Left lobe of liver (tissue), 2 donors: ENCODE data around the gene SLC25A29. TPM values are rescaled to one million over a fixed set of nuclear protein-coding genes. Genes with fewer than 3 reads are reported as not detected.
"Not testable (repeated sequence)": the region's sequence is repeated elsewhere in the genome, so short reads cannot be mapped to it uniquely, and the experiment has no call there.

Source experiments
- ATAC-seq: fragments of 200-7000 bp; cut with Tn5 transposase; one replicate; pipeline ENCODE4 v1.9.1; 2020; ENCODE audit warnings: mild to moderate bottlenecking, moderate library complexity
- DNase-seq: peaks from one replicate; pipeline ENCODE4 v3.0.0-alpha.2; 2020; ENCODE audit warnings: low spot score
- total RNA-seq: library from RNA; stranded (reverse); gene quantifications from one replicate; pipeline ENCODE4 v1.2.1, GENCODE V29; 2021
- donor health status: DM: no; HTN: no; CAD: no; lungs with moderate emphysema.
- donor health status: DM: no; HTN: yes; CAD: no.

The SLC25A29 gene
- total RNA-seq, 1 donor from 2014 or later = 34.1 TPM

GRCh38 chr14:100295376-100296105, 10.7 kb downstream of the SLC25A29 start:
- no peak for ATAC-seq

GRCh38 chr14:100294963-100295330, 11.3 kb downstream of the SLC25A29 start:
- ATAC-seq (no peak), DNase-seq (no peak)

More at GRCh38 chr14:100295376-100296105, 10.7 kb downstream of the SLC25A29 start:
- no peak for DNase-seq

- no peak for ATAC-seq
- no peak for DNase-seq
These were observed 11.9 kb downstream of the SLC25A29 start for GRCh38 chr14:100294213-100294962.

- ATAC-seq = no peak
- DNase-seq = no peak
These were observed 12.6 kb downstream of the SLC25A29 start for GRCh38 chr14:100293497-100294212.

- ATAC-seq (no peak), DNase-seq (no peak)
These were observed 13.3 kb downstream of the SLC25A29 start for GRCh38 chr14:100292776-100293461.

GRCh38 chr14:100292301-100292775, 13.9 kb downstream of the SLC25A29 start:
- DNase-seq (no peak), ATAC-seq (no peak)

- DNase-seq (no peak), ATAC-seq (no peak)
These were observed 14.8 kb downstream of the SLC25A29 start for GRCh38 chr14:100291305-100292075.

GRCh38 chr14:100290607-100291304, 15.5 kb downstream of the SLC25A29 start:
- no peak for ATAC-seq
- DNase-seq = no peak

- DNase-seq = no peak
- ATAC-seq = no peak
These were observed 16.2 kb downstream of the SLC25A29 start for GRCh38 chr14:100289916-100290606.

- no peak for DNase-seq
- ATAC-seq = no peak
These were observed 17.7 kb downstream of the SLC25A29 start for GRCh38 chr14:100288382-100289185.

GRCh38 chr14:100287998-100288295, 18.3 kb downstream of the SLC25A29 start:
- not testable (repeated sequence) for ATAC-seq
- DNase-seq = peak; percentile 35

GRCh38 chr14:100287202-100287997, 18.8 kb downstream of the SLC25A29 start:
- ATAC-seq = no peak
- peak; percentile 41 for DNase-seq

- ATAC-seq (no peak), DNase-seq (peak; percentile 46)
These were observed 19.6 kb downstream of the SLC25A29 start for GRCh38 chr14:100286484-100287191.

GRCh38 chr14:100285913-100286400, 20.3 kb downstream of the SLC25A29 start:
- ATAC-seq (no peak), DNase-seq (no peak)

GRCh38 chr14:100285021-100285912, 21.0 kb downstream of the SLC25A29 start:
- ATAC-seq (peak; percentile 93), DNase-seq (peak; percentile 77)
